ENCODE data around the gene TDRD1. TPM values are rescaled to one million over a fixed set of nuclear protein-coding genes. Genes with fewer than 3 reads are reported as not detected.

The TDRD1 gene
- total RNA-seq, 1 donor from 2014 or later = 5.8 TPM

DNA sequence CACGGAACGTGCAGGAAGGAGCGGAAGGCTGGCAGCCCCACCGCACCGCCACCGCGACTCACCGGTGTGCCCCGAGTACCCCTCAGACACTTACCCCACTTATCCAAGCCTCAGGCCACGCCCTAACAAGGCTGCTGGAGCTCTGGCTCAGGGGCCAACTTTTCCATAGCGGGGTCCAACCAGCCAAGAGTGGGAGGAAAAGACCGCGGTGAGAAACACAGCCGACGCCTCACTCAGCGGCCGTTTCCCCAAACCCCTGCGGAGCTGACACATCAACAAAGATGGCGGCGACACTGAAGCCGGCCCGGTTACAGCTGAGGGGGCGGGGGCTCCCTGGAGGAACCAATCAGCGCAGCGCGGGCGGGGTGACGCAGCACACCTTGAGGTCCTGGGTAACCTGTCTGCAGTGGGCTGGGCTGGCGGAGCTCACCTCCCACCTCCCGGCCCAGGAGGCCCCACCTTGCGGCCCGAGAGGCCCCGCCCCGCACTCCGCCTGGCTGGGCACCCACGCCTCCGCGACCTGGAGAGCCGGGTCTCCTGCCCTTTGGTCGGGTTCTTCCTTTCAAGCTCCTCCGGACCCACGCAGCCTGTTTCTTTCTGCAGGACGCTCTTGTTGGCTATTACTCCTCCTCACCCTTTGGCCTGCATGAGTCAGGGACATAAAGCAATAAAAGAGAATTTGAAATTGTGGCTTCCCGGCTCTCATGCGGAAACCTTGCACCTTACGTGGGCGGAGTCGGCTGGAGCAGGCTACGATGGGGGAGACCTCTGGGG is 5.0 kb upstream of the TDRD1 start, which contains the start of gene CCDC186:
TSS of gene CCDC186 (minus strand) at position 283 of the 774 bp plus-strand sequence. CDS start 10,935 bp downstream, outside the sequence.
- ATAC-seq (ENCODE audit: poor library complexity) (peak; percentile 99), DNase-seq (peak; percentile 98)
- intact Hi-C loops (cut with DNase I) = no loop called here

DNA sequence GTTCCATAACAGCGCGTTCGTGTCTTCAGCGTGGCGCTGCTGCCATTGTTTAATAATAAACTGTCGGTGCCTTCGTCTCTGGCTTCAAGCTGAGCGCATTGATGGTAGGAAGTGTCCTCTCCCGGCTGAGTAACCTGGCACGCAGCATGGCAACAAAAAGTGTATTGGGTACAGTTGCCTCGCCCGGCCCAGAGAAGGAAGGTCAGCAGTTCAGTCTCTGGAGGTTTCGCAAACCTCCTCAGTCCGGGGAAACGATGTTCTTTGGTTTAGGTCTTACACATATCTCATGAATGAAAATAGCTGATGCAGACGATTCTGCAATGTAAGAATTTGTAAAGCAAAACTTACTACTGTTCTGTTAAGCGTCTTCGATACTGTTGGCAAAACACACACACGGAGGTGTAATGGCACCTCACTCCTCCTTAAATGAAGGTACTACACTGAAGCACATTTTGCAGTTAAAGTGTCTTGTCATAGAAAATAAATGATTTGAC is 4.4 kb upstream of the TDRD1 start:
- ATAC-seq (ENCODE audit: poor library complexity) (peak; percentile 66), DNase-seq (peak; percentile 72)
- intact Hi-C loops (cut with DNase I) = no loop called here

DNA sequence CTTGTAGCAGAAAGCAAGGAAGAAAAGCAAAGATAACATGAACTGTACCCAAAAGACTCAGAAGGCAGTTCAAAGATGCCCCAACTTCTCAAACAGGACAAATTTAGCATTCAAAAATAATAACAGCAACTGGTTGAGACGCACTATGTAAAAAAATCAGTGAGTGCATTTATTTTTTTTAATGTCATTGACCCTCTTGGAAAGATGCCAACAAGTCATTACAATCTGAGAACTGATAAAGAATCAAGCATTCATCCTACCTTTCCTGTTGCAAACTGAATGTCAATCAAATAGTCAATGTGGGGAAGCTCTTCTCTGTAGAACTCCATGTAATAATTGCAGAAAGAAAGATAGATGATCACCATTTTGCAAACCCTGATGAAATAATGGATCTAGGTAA is 3.5 kb upstream of the TDRD1 start:
- intact Hi-C loops (cut with DNase I) = no loop called here
- no peak for ATAC-seq (ENCODE audit: poor library complexity)
- no peak for DNase-seq

DNA sequence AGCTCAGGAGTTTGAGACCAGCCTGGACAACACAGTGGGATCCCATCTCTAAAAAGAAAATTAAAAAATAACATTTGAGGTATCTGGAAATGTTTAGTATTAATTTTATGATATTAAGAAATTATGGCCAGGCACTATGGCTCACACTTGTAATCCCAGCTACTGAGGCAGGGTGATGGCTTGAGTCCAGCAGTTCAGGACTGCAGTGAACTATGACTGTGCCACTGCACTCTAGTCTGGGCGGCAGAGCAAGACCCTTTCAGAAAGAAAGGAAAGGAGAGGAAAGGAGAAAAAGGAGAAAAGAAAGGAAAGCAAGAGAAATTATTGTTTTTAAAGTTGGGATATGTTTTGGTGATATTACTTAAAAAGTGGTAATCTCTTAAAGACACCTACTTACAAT is 2.6 kb upstream of the TDRD1 start:
- intact Hi-C loops (cut with DNase I) = no loop called here
- no peak for DNase-seq
- no peak for ATAC-seq (ENCODE audit: poor library complexity)

DNA sequence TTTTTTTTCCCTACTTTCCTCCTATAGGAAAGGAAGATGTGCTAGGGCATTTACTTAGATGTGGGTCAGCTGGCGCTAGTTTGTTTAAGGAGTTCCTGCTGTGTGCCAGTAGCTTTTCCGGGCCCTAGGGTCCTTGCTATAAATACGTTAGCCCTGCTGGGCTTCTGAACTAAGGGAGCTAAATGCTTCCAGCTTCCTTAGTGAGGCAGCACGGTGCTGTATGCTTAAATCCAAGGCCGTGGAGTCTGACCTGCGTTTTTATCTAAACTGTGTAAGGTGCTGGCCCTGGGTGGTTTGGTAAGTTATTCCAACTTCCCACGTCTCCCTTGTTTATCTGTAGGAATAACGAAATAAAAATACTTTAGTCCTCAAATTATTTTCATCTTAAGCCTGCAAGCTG is 594 bp downstream of the TDRD1 start:
- no peak for DNase-seq
- intact Hi-C loops (cut with DNase I) = no loop called here
- ATAC-seq (ENCODE audit: poor library complexity) = no peak

DNA sequence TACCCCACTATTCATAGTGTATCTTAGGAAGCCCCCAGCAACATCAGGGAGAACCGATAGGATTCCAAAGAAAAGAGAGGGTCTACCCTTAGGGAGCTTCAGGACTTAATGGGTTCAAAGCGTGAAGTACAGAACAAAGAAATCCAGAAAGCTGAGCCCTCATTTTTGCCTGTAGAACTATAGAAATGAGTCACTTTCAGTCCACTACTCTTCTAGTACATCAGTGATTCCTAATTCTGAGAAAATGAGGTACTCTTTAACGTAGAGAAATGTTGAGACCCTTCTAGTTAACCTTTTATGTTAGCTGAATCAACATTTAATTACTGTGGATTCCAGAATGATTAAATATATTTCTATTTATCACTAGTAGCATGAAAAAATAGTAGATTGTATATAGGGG is 1.8 kb downstream of the TDRD1 start:
- ATAC-seq (ENCODE audit: poor library complexity) (no peak), DNase-seq (no peak)
- intact Hi-C loops (cut with DNase I) = no loop called here

DNA sequence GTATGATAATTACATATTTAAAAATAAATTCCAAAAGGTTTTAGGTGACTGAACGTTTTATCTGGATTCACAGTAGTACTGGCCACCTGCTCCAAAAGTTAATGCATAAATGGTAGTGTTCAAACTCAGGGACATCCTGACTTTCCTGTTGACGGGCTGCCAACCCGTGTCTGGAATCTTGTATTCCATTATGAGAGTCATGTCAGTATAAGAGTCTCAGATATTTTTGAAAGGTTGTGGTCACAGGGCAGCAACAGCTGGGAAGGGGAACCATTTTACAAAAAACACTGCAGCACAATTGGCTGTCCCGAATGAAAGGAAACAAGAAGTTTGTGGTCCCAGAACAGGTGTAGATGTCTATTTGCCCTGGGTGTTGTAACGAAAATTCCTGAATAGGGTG is 2.8 kb downstream of the TDRD1 start:
- DNase-seq (peak; percentile 83), ATAC-seq (ENCODE audit: poor library complexity) (peak; percentile 92)

DNA sequence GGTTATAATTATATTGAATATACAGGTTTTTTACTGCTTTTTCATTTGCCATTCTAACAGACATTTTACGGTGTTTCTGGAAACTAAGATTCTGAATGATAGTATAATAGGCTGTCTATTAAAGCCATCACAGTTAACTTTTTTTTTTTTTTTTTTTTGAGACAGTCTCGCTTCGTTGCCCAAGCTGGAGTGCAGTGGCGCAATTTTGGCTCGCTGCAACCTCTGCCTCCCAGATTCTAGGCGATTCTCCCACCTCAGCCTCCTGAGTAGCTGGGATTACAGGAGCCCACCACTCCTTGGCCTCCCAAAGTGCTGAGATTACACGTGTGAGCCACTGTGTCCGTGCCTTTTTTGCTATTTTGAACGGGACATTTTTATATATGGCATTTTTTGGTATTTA is 4.4 kb downstream of the TDRD1 start:
- intact Hi-C loops (cut with DNase I) = no loop called here
- DNase-seq (no peak), ATAC-seq (ENCODE audit: poor library complexity) (no peak)

More for the DNA sequence above, 2.8 kb downstream of the TDRD1 start:
- intact Hi-C loops (cut with DNase I) = no loop called here

DNA sequence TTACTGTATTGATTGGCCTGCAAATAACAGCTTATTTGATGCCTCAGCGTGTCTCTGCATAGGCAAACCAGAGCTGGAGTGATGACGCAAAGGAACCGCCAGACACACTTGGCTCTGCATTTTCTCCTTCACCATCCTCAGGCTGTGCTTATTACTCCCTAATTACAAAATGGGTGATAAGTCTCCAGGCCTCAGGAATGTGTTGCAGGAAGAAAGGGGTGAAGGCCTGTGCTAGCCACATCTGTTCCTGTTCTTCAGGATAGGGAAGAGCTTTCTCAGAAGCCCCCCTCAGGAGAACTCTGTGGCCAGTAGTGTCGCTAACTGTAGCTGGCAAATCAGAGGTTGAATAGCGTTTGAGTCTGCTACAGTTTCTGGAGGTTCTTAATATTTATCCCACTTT is 5.1 kb downstream of the TDRD1 start:
- intact Hi-C loops (cut with DNase I) = no loop called here

DNA sequence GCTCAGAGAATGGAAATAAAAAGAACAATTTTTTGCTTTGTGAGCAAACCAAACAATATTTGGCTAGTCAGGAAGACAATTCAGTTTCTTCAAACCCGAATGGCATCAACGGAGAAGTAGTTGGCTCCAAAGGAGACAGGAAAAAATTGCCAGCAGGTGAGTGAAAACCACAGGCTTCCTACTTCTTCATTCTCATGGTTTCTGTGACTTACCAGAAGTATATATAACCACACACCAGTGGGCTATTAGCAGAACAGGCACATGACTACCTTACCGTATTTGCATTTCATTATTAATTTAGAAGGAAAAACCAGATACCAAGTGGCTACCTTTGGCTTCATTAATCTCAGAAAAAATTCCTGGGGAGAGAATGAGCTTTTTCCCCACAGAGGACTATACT is 8.8 kb downstream of the TDRD1 start:
- ATAC-seq (ENCODE audit: poor library complexity) (no peak), DNase-seq (no peak)
- intact Hi-C loops (cut with DNase I) = no loop called here

More for the DNA sequence above, 5.1 kb downstream of the TDRD1 start:
- ATAC-seq (ENCODE audit: poor library complexity) = no peak
- no peak for DNase-seq

DNA sequence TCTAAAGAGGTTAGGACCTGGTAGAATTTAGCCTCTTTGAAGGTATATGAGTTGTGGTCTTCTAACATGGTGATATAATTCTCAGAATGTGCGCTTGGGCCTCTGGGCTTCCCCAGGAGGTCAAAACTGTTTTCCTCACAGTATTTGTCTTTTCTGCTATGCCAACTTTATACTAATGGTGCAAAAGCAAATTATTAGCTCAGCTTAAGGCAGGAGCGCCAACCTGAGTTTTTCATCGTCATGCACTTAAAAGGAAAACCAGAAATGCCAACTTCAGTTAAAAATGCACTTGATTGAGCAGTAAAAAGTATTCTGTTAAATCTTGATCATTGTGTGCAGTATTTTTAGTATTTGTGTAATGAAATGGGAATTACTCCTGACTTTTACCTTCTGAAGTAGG is 9.7 kb downstream of the TDRD1 start:
- ATAC-seq (ENCODE audit: poor library complexity) (no peak), DNase-seq (no peak)
- intact Hi-C loops (cut with DNase I) = no loop called here

DNA sequence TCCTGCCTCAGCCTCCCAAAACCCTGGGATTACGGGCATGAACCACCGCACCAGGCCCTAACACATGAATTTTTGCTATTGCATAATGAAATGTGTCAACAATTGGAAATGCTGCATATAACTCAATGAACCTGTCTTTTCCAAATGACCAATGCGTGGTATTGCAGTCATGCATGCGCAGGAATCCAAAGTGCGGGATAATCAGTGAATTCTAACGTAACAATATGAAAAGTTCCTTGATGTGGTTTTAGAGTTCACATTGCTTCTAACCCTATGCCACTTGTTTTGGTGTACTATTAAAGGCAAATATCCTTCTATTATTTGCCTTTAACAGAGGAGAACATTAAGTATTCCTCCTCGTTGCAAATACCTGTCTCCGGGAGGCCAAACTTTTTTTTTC is 10.5 kb downstream of the TDRD1 start:
- ATAC-seq (ENCODE audit: poor library complexity) = no peak
- intact Hi-C loops (cut with DNase I) = no loop called here

DNA sequence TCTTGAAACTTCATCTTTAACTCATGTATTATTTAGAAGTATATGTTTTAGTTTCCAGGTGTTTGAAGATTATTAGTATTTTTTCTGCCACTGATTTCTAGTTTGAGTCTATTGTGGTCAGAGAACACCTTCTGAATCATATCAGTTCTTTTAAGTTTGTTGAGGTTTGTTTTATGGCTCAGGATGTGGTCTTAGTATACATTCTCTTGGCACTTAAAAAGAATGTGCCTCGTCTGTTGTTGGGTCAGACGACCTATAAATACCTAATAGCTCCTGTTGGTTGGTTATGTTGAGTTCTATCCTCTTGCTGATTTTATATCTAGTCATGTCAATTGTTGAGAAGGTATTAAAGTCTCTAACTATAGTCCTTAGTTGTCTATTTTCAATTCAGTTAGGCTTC is 15.9 kb downstream of the TDRD1 start:
- DNase-seq (no peak), ATAC-seq (ENCODE audit: poor library complexity) (no peak)
- intact Hi-C loops (cut with DNase I) = no loop called here

More for the DNA sequence above, 10.5 kb downstream of the TDRD1 start:
- no peak for DNase-seq

DNA sequence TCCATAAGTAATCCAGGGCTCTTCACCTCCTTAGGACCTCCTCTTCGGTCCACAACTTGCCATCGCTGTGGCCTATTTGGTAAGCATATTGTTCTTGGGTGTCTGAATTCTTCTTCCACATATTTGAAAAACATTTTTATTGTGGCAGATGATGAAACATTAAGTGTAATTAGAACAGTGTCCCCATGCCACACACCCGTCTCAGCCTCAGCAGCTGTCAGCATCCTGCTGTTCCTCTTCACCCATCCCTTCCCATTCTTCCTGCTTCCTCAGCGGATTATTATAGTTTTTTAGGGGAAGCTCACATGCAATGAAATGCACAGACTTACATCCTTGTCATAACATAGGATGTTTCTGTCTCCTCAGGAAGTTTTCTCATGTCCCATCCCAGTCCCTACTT is 20.1 kb downstream of the TDRD1 start:
- intact Hi-C loops (cut with DNase I) = no loop called here
- no peak for ATAC-seq (ENCODE audit: poor library complexity)
- no peak for DNase-seq

DNA sequence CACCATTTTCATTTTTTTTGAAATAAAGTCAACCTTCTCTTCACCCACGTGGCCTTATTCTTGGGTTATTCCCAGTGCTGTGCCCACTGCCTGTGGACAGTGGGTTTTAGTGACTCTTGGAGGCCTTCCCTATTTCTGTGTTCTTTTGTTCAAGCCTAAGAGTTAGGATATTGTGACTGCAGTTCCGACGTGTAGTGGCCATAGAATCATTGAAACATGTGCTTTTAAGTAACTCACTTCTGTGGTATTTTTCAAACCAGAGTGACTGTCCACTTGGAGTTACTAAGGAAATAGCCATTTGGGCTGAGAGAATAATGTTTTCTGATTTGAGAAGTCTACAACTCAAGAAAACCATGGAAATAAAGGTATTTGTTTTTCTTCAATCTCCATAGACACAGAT is 23.7 kb downstream of the TDRD1 start:
- intact Hi-C loops (cut with DNase I) = no loop called here
- ATAC-seq (ENCODE audit: poor library complexity) = no peak
- no peak for DNase-seq

DNA sequence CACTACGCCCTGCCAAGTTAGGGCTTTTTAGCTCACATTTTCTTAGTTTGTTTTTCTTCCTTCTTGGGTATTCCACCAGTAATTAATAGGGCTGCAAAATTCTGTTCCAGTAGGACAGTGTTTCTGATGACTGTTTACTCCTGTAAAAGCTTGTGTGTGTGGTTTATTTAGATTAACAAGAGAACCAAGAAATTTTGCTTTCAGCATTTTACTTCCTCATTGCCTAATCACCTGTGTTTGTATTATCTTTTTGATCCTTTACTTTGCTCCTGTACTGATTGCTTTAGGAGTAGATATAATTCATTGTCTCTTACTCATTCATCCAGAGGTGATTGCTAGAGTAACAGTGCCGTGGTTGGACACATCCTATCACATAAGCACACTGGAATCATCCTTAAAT is 27.7 kb downstream of the TDRD1 start:
- intact Hi-C loops (cut with DNase I) = no loop called here
- no peak for ATAC-seq (ENCODE audit: poor library complexity)
- no peak for DNase-seq

DNA sequence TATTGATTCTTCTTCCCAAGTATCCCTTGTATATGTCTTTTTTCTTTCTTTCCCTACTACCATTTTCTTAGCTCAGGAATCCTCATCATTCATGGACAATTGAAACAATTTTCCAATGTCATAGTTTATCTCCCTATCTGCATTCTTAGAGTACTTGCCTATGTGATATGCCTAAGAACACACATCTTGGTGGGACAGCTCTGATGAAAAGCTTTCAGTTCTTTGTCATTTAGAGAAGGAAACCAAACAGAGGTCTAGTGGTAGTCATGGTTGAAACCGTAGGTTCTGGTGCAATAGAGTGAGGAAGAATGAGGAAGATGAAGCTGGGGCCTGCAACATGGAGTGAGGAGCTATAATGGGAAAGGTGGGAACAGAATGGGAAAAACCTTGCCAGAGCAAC is 28.2 kb downstream of the TDRD1 start:
- no peak for DNase-seq
- no peak for ATAC-seq (ENCODE audit: poor library complexity)
- intact Hi-C loops (cut with DNase I) = no loop called here

DNA sequence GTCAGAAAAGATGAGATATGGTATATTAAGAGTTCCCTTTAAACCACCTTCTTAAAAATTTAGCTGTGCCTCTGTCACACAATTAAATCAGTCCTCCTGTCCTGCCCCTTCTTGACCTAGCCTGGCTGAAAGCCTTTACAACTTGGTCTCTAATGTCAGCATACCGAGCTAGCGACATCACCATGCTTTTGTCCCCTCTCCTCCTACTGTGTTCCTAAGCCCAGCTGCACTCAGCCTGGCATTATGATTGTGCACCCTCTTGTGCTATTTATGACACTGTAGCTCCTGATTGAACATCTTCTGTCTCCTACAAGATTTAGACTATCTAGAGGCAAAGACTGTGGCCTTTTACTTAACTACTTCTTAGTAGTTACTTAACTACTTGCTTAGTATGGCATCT is 29.2 kb downstream of the TDRD1 start:
- no peak for ATAC-seq (ENCODE audit: poor library complexity)
- no peak for DNase-seq
- intact Hi-C loops (cut with DNase I) = no loop called here

DNA sequence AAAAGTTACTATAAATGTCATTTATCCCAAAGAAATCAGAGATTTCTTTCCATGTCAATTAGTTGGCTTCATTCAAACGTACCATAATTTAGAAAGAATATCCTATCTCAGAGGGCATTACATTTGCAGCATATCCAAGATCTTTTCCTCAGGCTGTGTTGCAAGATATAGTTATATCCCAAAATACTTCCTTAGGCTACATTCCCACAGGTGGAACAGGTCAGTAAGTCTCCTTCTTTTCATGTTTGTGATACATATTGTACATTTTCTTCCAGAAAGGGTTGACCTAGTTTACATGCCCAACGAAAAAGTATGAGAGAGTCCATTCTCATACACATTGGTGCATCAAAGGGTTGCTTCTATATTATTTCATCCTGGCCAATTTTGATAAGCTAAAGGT is 33.0 kb downstream of the TDRD1 start:
- intact Hi-C loops (cut with DNase I) = no loop called here
- no peak for DNase-seq
- ATAC-seq (ENCODE audit: poor library complexity) = no peak

DNA sequence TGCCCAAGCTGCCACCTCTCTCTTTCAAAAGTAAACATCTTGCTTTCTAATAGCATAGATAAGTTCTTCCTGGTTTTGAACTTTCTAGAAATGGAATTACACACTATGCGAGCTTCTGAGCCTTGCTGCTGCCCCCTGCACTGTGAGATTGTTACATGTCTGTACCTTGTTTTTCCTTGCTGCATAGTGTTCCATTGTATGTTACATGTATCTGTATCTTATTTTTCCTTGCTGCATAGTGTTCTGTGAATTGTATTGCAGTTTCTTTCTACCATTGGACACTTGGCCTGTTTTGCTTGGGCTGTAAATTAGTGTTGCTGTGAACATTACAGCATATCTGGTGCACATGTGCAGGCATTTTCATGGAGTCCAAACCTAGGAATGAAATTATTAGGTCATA is 35.9 kb downstream of the TDRD1 start:
- intact Hi-C loops (cut with DNase I) = no loop called here
- ATAC-seq (ENCODE audit: poor library complexity) (no peak), DNase-seq (no peak)

DNA sequence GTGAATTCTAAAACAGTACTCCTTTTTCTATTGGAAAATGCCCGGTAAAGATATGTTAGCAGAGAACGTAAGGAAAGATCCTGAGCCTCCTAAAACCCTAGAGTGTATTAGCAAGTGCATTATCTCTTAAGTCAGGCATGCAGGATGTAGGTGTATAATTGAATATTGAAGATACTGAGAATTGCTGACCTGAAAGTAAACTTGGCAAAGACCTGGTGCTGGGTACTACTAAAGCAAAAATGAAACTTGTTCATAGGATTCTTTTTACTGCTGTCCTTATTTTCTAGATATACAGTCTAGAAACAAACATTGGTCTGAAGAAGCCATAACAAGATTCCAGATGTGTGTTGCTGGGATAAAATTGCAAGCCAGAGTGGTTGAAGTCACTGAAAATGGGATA is 41.1 kb downstream of the TDRD1 start:
- ATAC-seq (ENCODE audit: poor library complexity) (no peak), DNase-seq (no peak)
- intact Hi-C loops (cut with DNase I) = no loop called here

Measured in Right ventricle myocardium superior (tissue), 1 donor.